ENCODE data around the gene ME1.

DNA sequence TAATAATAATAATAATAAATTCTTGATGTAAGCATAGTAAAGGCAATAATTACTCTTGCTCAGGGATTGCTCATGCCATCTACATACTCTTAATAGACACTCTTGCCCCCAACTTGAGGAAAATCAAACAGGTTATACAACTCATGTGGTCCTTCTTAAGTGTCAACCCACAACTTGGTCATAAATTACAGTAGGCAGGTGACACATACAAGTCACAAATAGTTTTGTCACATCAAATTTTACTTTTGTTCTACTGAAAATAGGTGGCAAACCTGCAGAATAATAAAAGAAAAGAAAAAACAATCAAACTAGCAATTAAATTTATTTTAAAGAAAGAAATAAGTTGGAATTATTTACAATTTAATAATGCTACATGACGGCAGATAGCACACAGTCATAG is 1.6 kb downstream of the ME1 start:
- TF ChIP-seq ZNF501 (tag by site-specific recombination; IDR thresholded peaks at IDR 0.05) = no peak
- TF ChIP-seq ZNF239 (tag by site-specific recombination; IDR thresholded peaks at IDR 0.05) = no peak
- TF ChIP-seq, protein P1, sequence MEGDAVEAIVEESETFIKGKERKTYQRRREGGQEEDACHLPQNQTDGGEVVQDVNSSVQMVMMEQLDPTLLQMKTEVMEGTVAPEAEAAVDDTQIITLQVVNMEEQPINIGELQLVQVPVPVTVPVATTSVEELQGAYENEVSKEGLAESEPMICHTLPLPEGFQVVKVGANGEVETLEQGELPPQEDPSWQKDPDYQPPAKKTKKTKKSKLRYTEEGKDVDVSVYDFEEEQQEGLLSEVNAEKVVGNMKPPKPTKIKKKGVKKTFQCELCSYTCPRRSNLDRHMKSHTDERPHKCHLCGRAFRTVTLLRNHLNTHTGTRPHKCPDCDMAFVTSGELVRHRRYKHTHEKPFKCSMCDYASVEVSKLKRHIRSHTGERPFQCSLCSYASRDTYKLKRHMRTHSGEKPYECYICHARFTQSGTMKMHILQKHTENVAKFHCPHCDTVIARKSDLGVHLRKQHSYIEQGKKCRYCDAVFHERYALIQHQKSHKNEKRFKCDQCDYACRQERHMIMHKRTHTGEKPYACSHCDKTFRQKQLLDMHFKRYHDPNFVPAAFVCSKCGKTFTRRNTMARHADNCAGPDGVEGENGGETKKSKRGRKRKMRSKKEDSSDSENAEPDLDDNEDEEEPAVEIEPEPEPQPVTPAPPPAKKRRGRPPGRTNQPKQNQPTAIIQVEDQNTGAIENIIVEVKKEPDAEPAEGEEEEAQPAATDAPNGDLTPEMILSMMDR (tag by site-specific recombination; IDR thresholded peaks at IDR 0.05) = no peak
